Peyer's patch (tissue), 4 donors: ENCODE data around the gene ZYG11B. TPM values are rescaled to one million over a fixed set of nuclear protein-coding genes. Genes with fewer than 3 reads are reported as not detected.
"Not testable (repeated sequence)": the region's sequence is repeated elsewhere in the genome, so short reads cannot be mapped to it uniquely, and the experiment has no call there.

ENCODE experiments used
- DNase-seq, 3 donors: peaks; one replicate each; pipeline ENCODE4 v3.0.0-alpha.2; 2017 to 2019
- H3K27ac ChIP-seq, 4 donors: fragments of 200-600 bp; sonication (generic); one replicate each; pipeline ENCODE4 v1.5.1; 2016 to 2019
- H3K27me3 ChIP-seq, 2 donors: fragments of 200-600 bp; sonication (generic); one replicate each; pipeline ENCODE4 v1.5.1; 2019
- H3K36me3 ChIP-seq, 3 donors: fragments of 200-600 bp; sonication (generic); one replicate each; pipeline ENCODE4 v1.5.1; 2016 to 2019
- H3K4me1 ChIP-seq, 4 donors: fragments of 200-600 bp; sonication (generic); one replicate each; pipeline ENCODE4 v1.5.1; 2016 to 2019
- H3K4me3 ChIP-seq, 4 donors: fragments of 200-600 bp; sonication (generic); 1 replicate in 3 of 4; 2 replicates in 1 of 4; pipeline ENCODE4 v1.5.1; 2016 to 2019; ENCODE audit warnings: mild to moderate bottlenecking in 1 of 4
- H3K9me3 ChIP-seq, 4 donors: fragments of 200-600 bp; sonication (generic); one replicate each; pipeline ENCODE4 v1.5.1; 2016 to 2019; ENCODE audit warnings: mild to moderate bottlenecking in 1 of 4
- CTCF ChIP-seq, 6 experiments: fragments of 450-650 bp in 4 of 6; fragments of 200-600 bp in 2 of 6; sonication (generic) in 1 of 6; IDR thresholded peaks; one replicate each; pipeline ENCODE4 v1.5.1; 2017 to 2019; ENCODE audit warnings: antibody characterized with exemption in 6 of 6, mild to moderate bottlenecking in 3 of 6, moderate library complexity in 1 of 6
- POLR2A ChIP-seq, 2 donors: fragments of 450-650 bp; IDR thresholded peaks; one replicate each; pipeline ENCODE4 v1.5.1; 2017; ENCODE audit warnings: antibody characterized with exemption in 2 of 2, mild to moderate bottlenecking in 2 of 2, moderate library complexity in 2 of 2
- total RNA-seq, 4 donors: library from RNA; depleted of rRNA; stranded (reverse); fragments of >200 nt; gene quantifications; one replicate each; pipeline ENCODE4 v1.1.0, GENCODE V29; 2016

Gene ZYG11B
- total RNA-seq, 4 donors from 2014 or later = 21.4 to 36.3 (median 27.8) TPM

GRCh38 chr1:52767596-52768280 is 41.5 kb downstream of the ZYG11B start:
- Histone ChIP-seq H3K27ac (no peak overlapping the region), H3K4me3 (no peak overlapping the region), H3K36me3 (peaks cover 0 to 15% (median 0%) of the 10 kb centered on the region in 3 donors), H3K4me1 (no peaks in the 10 kb centered on the region), H3K27me3 (no peaks in the 10 kb centered on the region), H3K9me3 (no peaks in the 10 kb centered on the region)
- DNase-seq = no peak
- TF ChIP-seq POLR2A (IDR thresholded peaks at IDR 0.05) = no peak
- TF ChIP-seq CTCF (IDR thresholded peaks at IDR 0.05) = no peak

GRCh38 chr1:52769346-52770033 is 43.2 kb downstream of the ZYG11B start:
- H3K4me1 ChIP-seq = no peaks in the 10 kb centered on the region
- H3K27ac ChIP-seq = no peak overlapping the region
- no peaks in the 10 kb centered on the region for H3K27me3 ChIP-seq
- H3K4me3 ChIP-seq = no peak overlapping the region
- no peaks in the 10 kb centered on the region for H3K9me3 ChIP-seq
- TF ChIP-seq POLR2A (IDR thresholded peaks at IDR 0.05) (no peak), CTCF (IDR thresholded peaks at IDR 0.05) (no peak)
- DNase-seq = no peak
- H3K36me3 ChIP-seq = peaks cover 0 to 21% (median 0%) of the 10 kb centered on the region in 3 donors

- DNase-seq = no peak
- TF ChIP-seq POLR2A (IDR thresholded peaks at IDR 0.05) (no peak), CTCF (IDR thresholded peaks at IDR 0.05) (no peak)
- H3K27ac ChIP-seq = no peak overlapping the region
These were observed 45.1 kb downstream of the ZYG11B start for GRCh38 chr1:52771384-52771783.

GRCh38 chr1:52786148-52786547 is 59.9 kb downstream of the ZYG11B start:
- H3K9me3 ChIP-seq = no peaks in the 10 kb centered on the region
- H3K27me3 ChIP-seq = no peaks in the 10 kb centered on the region
- TF ChIP-seq CTCF (IDR thresholded peaks at IDR 0.05) (no peak), POLR2A (IDR thresholded peaks at IDR 0.05) (no peak)
- H3K36me3 ChIP-seq = peaks cover 0 to 62% (median 0%) of the 10 kb centered on the region in 3 donors
- no peak overlapping the region for H3K4me3 ChIP-seq
- H3K27ac ChIP-seq = no peak overlapping the region
- DNase-seq = no peak
- H3K4me1 ChIP-seq = no peaks in the 10 kb centered on the region

More at GRCh38 chr1:52771384-52771783, 45.1 kb downstream of the ZYG11B start:
- Histone ChIP-seq H3K4me3 (no peak overlapping the region), H3K27me3 (no peaks in the 10 kb centered on the region), H3K36me3 (peaks cover 0 to 27% (median 0%) of the 10 kb centered on the region in 3 donors), H3K4me1 (no peaks in the 10 kb centered on the region), H3K9me3 (no peaks in the 10 kb centered on the region)

GRCh38 chr1:52790429-52790828 is 64.2 kb downstream of the ZYG11B start:
- not testable (repeated sequence) for H3K27ac ChIP-seq, H3K27me3 ChIP-seq, DNase-seq, H3K9me3 ChIP-seq, H3K4me3 ChIP-seq, H3K4me1 ChIP-seq
- H3K36me3 ChIP-seq = peaks cover 0 to 32% (median 0%) of the 10 kb centered on the region in 3 donors

- Histone ChIP-seq H3K36me3 (peaks cover 0 to 23% (median 0%) of the 10 kb centered on the region in 3 donors), H3K9me3 (no peaks in the 10 kb centered on the region), H3K4me1 (no peaks in the 10 kb centered on the region), H3K4me3 (no peak overlapping the region), H3K27me3 (no peaks in the 10 kb centered on the region), H3K27ac (no peak overlapping the region)
- no peak for DNase-seq
- no peak for TF ChIP-seq POLR2A (IDR thresholded peaks at IDR 0.05)
These were observed 65.8 kb downstream of the ZYG11B start for GRCh38 chr1:52792036-52792435.

GRCh38 chr1:52793717-52794116 is 67.5 kb downstream of the ZYG11B start:
- H3K27me3 ChIP-seq, H3K27ac ChIP-seq, H3K4me3 ChIP-seq, H3K9me3 ChIP-seq, H3K4me1 ChIP-seq, DNase-seq: not testable (repeated sequence)
- peaks cover 0 to 31% (median 0%) of the 10 kb centered on the region in 3 donors for H3K36me3 ChIP-seq
